ENCODE results near the gene STRBP. TPM values are rescaled to one million over a fixed set of nuclear protein-coding genes. Genes with fewer than 3 reads are reported as not detected.
"Not testable (repeated sequence)": the region's sequence is repeated elsewhere in the genome, so short reads cannot be mapped to it uniquely, and the experiment has no call there.

STRBP gene
- total RNA-seq, 1 donor from 2014 or later: 11.7 TPM

GRCh38 chr9:123278361-123278760 lies 10.0 kb upstream of the STRBP start:
- no peaks in the 10 kb centered on the region for H3K9me3 Mint-ChIP-seq (ENCODE audit: low read depth)
- H3K27me3 Mint-ChIP-seq (ENCODE audit: low read depth): peaks cover 3% of the 10 kb centered on the region
- DNase-seq (ENCODE audit: low spot score): no peak
- no peak for TF ChIP-seq CTCF (IDR thresholded peaks at IDR 0.05)
- H3K27ac Mint-ChIP-seq (ENCODE audit: unreplicated experiment): no peak overlapping the region
- no peaks in the 10 kb centered on the region for H3K4me1 Mint-ChIP-seq (ENCODE audit: low read depth)
- H3K36me3 Mint-ChIP-seq (ENCODE audit: low read depth): no peaks in the 10 kb centered on the region
- H3K4me3 Mint-ChIP-seq (ENCODE audit: unreplicated experiment): no peak overlapping the region

GRCh38 chr9:123276551-123276950 lies 8.2 kb upstream of the STRBP start:
- Mint-ChIP-seq H3K36me3 (ENCODE audit: low read depth) (no peaks in the 10 kb centered on the region), H3K27ac (ENCODE audit: unreplicated experiment) (no peak overlapping the region), H3K4me3 (ENCODE audit: unreplicated experiment) (no peak overlapping the region), H3K4me1 (ENCODE audit: low read depth) (no peaks in the 10 kb centered on the region), H3K9me3 (ENCODE audit: low read depth) (no peaks in the 10 kb centered on the region), H3K27me3 (ENCODE audit: low read depth) (peaks cover 3% of the 10 kb centered on the region)
- DNase-seq (ENCODE audit: low spot score): no peak
- no peak for TF ChIP-seq CTCF (IDR thresholded peaks at IDR 0.05)

GRCh38 chr9:123271133-123271532 lies 2.7 kb upstream of the STRBP start:
- not testable (repeated sequence) for H3K36me3 Mint-ChIP-seq (ENCODE audit: low read depth); DNase-seq (ENCODE audit: low spot score); H3K4me3 Mint-ChIP-seq (ENCODE audit: unreplicated experiment); H3K9me3 Mint-ChIP-seq (ENCODE audit: low read depth); H3K27ac Mint-ChIP-seq (ENCODE audit: unreplicated experiment); H3K27me3 Mint-ChIP-seq (ENCODE audit: low read depth)
- peaks cover 11% of the 10 kb centered on the region for H3K4me1 Mint-ChIP-seq (ENCODE audit: low read depth)

GRCh38 chr9:123269281-123269680 lies 895 bp upstream of the STRBP start:
- no peak overlapping the region for H3K27ac Mint-ChIP-seq (ENCODE audit: unreplicated experiment)
- peak overlapping the region; percentile 58 for H3K4me3 Mint-ChIP-seq (ENCODE audit: unreplicated experiment)
- TF ChIP-seq CTCF (IDR thresholded peaks at IDR 0.05): no peak
- H3K4me1 Mint-ChIP-seq (ENCODE audit: low read depth): peaks cover 11% of the 10 kb centered on the region
- no peaks in the 10 kb centered on the region for H3K27me3 Mint-ChIP-seq (ENCODE audit: low read depth)
- no peaks in the 10 kb centered on the region for H3K36me3 Mint-ChIP-seq (ENCODE audit: low read depth)
- no peak for DNase-seq (ENCODE audit: low spot score)
- H3K9me3 Mint-ChIP-seq (ENCODE audit: low read depth): no peaks in the 10 kb centered on the region

- peak overlapping the region; percentile 42 for H3K4me3 Mint-ChIP-seq (ENCODE audit: unreplicated experiment)
- no peak for TF ChIP-seq CTCF (IDR thresholded peaks at IDR 0.05)
- no peak for DNase-seq (ENCODE audit: low spot score)
- H3K36me3 Mint-ChIP-seq (ENCODE audit: low read depth): no peaks in the 10 kb centered on the region
- H3K4me1 Mint-ChIP-seq (ENCODE audit: low read depth): peaks cover 11% of the 10 kb centered on the region
- no peak overlapping the region for H3K27ac Mint-ChIP-seq (ENCODE audit: unreplicated experiment)
- H3K27me3 Mint-ChIP-seq (ENCODE audit: low read depth): no peaks in the 10 kb centered on the region
- no peaks in the 10 kb centered on the region for H3K9me3 Mint-ChIP-seq (ENCODE audit: low read depth)
Measured at GRCh38 chr9:123268199-123268464, 254 bp downstream of the STRBP start.

- H3K27me3 Mint-ChIP-seq (ENCODE audit: low read depth): no peaks in the 10 kb centered on the region
- no peak overlapping the region for H3K27ac Mint-ChIP-seq (ENCODE audit: unreplicated experiment)
- H3K36me3 Mint-ChIP-seq (ENCODE audit: low read depth): no peaks in the 10 kb centered on the region
Measured at GRCh38 chr9:123267481-123268198, 746 bp downstream of the STRBP start.

More at GRCh38 chr9:123267481-123268198, 746 bp downstream of the STRBP start:
- Mint-ChIP-seq H3K4me3 (ENCODE audit: unreplicated experiment) (peak overlapping the region; percentile 68), H3K4me1 (ENCODE audit: low read depth) (peaks cover 11% of the 10 kb centered on the region), H3K9me3 (ENCODE audit: low read depth) (no peaks in the 10 kb centered on the region)
- DNase-seq (ENCODE audit: low spot score): no peak
- no peak for TF ChIP-seq CTCF (IDR thresholded peaks at IDR 0.05)
